ENCODE data around the gene TGFBR3L.
"Not testable (repeated sequence)": the region's sequence is repeated elsewhere in the genome, so short reads cannot be mapped to it uniquely, and the experiment has no call there.

Gene TGFBR3L

DNA sequence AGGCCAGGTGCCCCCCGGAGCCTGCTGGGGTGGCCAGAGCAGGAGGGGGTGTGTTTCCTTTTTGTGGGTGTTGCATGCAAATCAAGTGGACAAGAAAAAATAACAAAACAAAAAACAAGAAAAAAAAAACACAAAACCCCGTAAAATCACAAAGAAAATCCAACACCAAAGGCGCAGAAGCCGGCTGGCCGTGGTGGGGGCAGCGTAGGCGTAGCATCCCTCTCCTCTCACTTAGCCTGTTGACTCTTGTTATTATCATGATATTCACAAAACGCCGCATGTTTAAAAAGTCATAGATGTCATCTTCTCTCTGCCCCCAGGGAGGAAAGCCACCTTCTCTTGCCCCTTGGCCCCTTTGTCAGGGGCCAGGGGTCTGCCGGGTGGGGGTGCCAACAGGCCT is 978 bp upstream of the TGFBR3L start:
- Histone ChIP-seq H3K4me1 (ENCODE audit: control insufficient read depth, insufficient read depth, low read length) (peaks cover 6% of the 10 kb centered on the region; the same call in 1 of the 2 replicates), H3K4me3 (ENCODE audit: low read depth, low read length) (no peak overlapping the region), H3K27ac (ENCODE audit: low read depth, low read length) (no peak overlapping the region), H3K36me3 (ENCODE audit: control insufficient read depth, insufficient read depth, low read length) (peaks cover 32% of the 10 kb centered on the region), H3K9me3 (ENCODE audit: control insufficient read depth, insufficient read depth, low read depth, low read length) (no peaks in the 10 kb centered on the region), H3K27me3 (ENCODE audit: control insufficient read depth, insufficient read depth, low read length) (peaks cover 43% of the 10 kb centered on the region), H3K9ac (ENCODE audit: low read length) (no peak overlapping the region)

DNA sequence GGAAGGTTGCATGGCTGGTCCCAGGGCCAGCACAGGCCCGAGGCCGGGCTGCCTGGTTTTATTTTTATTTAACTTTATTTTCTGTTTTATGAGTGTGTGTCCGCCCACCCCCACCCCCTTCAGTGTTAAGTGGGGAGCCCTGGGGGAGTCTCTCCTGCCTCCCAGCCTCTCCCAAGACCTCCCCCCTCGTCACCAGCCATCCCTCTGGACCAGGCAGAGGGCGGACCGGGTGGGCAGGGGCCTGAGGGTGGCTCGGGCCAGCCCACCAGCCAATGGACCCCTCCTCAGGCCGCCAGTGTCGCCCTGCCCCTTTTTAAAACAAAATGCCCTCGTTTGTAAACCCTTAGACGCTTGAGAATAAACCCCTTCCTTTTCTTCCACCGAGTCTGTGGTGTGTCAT is 531 bp upstream of the TGFBR3L start:
- no peaks in the 10 kb centered on the region for H3K9me3 ChIP-seq (ENCODE audit: control insufficient read depth, insufficient read depth, low read depth, low read length)
- H3K27ac ChIP-seq (ENCODE audit: low read depth, low read length): no peak overlapping the region
- no peak overlapping the region for H3K4me3 ChIP-seq (ENCODE audit: low read depth, low read length)
- peaks cover 47% of the 10 kb centered on the region for H3K27me3 ChIP-seq (ENCODE audit: control insufficient read depth, insufficient read depth, low read length)
- peaks cover 31% of the 10 kb centered on the region for H3K36me3 ChIP-seq (ENCODE audit: control insufficient read depth, insufficient read depth, low read length)
- H3K9ac ChIP-seq (ENCODE audit: low read length): no peak overlapping the region
- peaks cover 6% of the 10 kb centered on the region; the same call in 1 of the 2 replicates for H3K4me1 ChIP-seq (ENCODE audit: control insufficient read depth, insufficient read depth, low read length)

DNA sequence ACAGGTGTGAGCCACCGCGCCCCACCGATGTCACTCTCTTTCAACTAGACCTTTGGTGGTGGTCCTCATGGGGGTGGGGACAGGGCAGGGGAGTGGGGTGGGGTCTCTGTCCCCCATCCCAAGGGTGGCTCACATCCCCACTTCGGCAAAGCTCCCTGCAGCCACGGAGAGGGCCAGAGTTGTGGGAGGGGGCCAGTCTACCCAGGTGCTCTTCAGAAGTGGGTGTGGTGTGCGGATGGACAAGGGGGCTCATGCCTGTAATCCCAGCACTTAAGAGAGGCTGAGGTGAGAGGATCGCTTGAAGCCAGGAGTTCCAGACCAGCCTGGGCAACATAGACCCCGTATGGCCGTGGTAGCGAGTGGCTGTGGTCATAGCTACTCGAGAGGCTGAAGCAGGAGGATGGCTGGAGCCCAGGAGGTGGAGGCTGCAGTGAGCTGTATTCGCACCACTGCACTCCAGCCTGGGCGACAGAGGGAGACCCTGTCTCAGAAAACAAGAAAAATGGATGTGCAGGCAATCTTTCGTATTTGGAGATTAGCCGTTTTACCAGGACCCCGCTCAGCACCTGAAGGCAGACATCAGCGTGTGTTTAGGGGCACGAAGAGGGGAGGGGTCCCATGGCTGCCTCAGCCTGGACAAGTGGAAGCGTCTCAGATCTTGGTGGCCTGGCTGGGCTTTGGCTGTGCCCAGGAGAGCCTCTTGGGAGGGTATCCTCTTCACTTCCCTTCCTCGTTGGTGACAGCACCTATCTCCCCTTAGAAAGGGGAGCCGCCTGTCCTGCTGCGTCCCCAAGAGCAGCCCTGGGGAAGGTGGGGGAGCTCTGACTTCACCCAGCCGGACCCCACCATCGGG is 846 bp downstream of the TGFBR3L start:
- Histone ChIP-seq H3K4me3 (ENCODE audit: low read depth, low read length) (peak overlapping the region; percentile 65), H3K36me3 (ENCODE audit: control insufficient read depth, insufficient read depth, low read length) (peaks cover 20% of the 10 kb centered on the region), H3K4me1 (ENCODE audit: control insufficient read depth, insufficient read depth, low read length) (peaks cover 10% of the 10 kb centered on the region; the same call in 1 of the 2 replicates), H3K9ac (ENCODE audit: low read length) (no peak overlapping the region), H3K27me3 (ENCODE audit: control insufficient read depth, insufficient read depth, low read length) (peaks cover 48% of the 10 kb centered on the region), H3K9me3 (ENCODE audit: control insufficient read depth, insufficient read depth, low read depth, low read length) (no peaks in the 10 kb centered on the region), H3K27ac (ENCODE audit: low read depth, low read length) (no peak overlapping the region)

DNA sequence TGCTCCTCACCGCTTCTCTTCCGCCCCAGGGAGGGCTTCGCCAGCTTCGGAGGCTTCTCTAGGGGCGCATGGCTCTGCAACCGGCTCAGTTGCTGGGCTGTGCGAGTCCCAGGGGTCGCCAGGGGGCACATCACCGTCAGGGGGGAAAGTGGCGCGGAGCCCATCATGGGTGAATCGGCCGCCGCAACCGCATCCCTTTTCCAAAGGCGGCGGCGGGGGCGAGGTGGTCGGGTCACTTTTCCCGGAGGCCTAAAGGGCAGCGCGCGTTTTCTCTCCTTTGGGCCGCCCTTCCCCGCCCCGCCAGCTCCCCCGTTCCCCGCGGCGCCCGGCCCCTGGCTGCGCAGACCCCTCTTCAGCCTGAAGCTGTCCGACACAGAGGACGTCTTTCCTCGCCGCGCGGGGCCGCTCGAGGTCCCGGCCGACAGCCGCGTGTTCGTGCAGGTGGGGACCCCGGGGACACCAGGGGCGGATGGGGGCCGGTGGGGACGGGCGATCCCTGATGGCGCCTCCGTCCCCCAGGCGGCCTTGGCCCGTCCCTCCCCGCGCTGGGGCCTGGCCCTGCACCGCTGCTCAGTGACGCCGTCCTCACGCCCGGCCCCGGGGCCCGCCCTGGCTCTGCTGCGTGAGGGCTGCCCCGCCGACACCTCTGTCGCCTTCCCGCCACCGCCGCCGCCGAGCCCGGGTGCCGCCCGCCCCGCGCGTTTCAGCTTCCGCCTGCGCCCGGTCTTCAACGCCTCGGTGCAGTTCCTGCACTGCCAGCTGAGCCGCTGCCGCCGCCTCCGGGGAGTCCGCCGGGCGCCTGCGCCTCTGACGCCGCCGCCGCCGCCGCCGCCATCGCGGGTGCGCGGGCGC is 1.7 kb downstream of the TGFBR3L start:
- H3K4me1 ChIP-seq (ENCODE audit: control insufficient read depth, insufficient read depth, low read length): peaks cover 15% of the 10 kb centered on the region; the same call in 1 of the 2 replicates
- peaks cover 12% of the 10 kb centered on the region for H3K36me3 ChIP-seq (ENCODE audit: control insufficient read depth, insufficient read depth, low read length)
- H3K27ac ChIP-seq (ENCODE audit: low read depth, low read length): no peak overlapping the region
- peak overlapping the region; percentile 65 for H3K4me3 ChIP-seq (ENCODE audit: low read depth, low read length)
- H3K9ac ChIP-seq (ENCODE audit: low read length): no peak overlapping the region
- no peaks in the 10 kb centered on the region for H3K9me3 ChIP-seq (ENCODE audit: control insufficient read depth, insufficient read depth, low read depth, low read length)
- peaks cover 48% of the 10 kb centered on the region for H3K27me3 ChIP-seq (ENCODE audit: control insufficient read depth, insufficient read depth, low read length)

DNA sequence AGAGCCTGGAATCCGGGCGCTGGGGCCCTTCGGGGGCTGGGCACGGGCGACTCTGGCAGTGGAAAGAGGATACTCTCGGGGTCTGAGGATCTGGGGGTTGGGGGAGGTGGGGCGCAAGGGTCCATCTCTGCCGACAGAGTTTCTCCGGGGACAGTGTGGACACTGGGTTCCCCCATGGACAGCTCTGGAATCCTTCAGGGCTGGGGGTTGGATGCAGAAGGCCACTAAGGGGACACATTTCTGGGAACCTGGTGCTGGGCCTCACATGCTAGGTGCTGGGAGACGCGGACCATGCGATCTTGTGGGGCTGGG is 2.3 kb downstream of the TGFBR3L start:
- Histone ChIP-seq H3K27ac (ENCODE audit: low read depth, low read length) (no peak overlapping the region), H3K9ac (ENCODE audit: low read length) (no peak overlapping the region), H3K27me3 (ENCODE audit: control insufficient read depth, insufficient read depth, low read length) (peaks cover 48% of the 10 kb centered on the region), H3K9me3 (ENCODE audit: control insufficient read depth, insufficient read depth, low read depth, low read length) (no peaks in the 10 kb centered on the region), H3K4me1 (ENCODE audit: control insufficient read depth, insufficient read depth, low read length) (peaks cover 16% of the 10 kb centered on the region; the same call in 1 of the 2 replicates), H3K36me3 (ENCODE audit: control insufficient read depth, insufficient read depth, low read length) (peaks cover 8% of the 10 kb centered on the region), H3K4me3 (ENCODE audit: low read depth, low read length) (peak overlapping the region; percentile 65)

DNA sequence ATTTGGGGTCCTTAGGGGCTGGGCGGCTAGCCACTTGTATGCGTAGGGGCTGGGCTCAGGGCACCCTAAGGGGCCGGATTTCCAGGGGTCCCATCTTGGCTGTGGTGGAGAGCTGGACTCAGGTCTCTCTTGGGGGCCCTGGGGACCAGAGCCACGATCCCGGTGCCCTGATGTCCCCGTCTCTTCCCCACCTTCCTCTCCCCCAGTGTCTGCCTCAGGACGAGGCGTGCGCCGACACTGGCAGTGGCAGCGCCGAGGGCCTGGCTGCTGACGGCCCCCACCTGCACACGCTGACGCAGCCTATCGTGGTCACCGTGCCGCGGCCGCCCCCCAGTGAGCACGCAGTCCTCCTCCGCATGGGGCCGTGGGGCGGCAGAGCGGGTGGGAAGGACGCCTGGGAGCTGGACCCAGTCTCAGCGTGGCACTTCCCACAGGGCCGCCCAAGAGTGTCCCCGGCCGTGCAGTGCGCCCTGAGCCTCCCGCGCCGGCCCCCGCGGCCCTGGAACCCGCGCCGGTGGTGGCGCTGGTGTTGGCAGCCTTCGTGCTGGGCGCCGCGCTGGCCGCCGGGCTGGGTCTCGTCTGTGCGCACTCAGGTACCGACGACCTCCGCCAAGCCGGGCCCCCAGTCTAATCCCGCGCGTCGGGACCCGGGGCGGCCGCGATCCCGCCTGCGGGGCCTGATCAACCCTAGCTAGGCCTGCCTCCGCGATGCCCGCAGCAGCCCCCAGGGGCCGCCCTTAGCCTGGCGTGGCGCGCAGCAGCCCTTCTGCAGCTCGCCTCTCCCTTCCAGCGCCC is 2.8 kb downstream of the TGFBR3L start:
- no peaks in the 10 kb centered on the region for H3K9me3 ChIP-seq (ENCODE audit: control insufficient read depth, insufficient read depth, low read depth, low read length)
- peaks cover 16% of the 10 kb centered on the region; the same call in 1 of the 2 replicates for H3K4me1 ChIP-seq (ENCODE audit: control insufficient read depth, insufficient read depth, low read length)
- peak overlapping the region; percentile 12 for H3K9ac ChIP-seq (ENCODE audit: low read length)
- peaks cover 48% of the 10 kb centered on the region for H3K27me3 ChIP-seq (ENCODE audit: control insufficient read depth, insufficient read depth, low read length)
- peaks cover 8% of the 10 kb centered on the region for H3K36me3 ChIP-seq (ENCODE audit: control insufficient read depth, insufficient read depth, low read length)
- peak overlapping the region; percentile 65 for H3K4me3 ChIP-seq (ENCODE audit: low read depth, low read length)
- no peak overlapping the region for H3K27ac ChIP-seq (ENCODE audit: low read depth, low read length)

DNA sequence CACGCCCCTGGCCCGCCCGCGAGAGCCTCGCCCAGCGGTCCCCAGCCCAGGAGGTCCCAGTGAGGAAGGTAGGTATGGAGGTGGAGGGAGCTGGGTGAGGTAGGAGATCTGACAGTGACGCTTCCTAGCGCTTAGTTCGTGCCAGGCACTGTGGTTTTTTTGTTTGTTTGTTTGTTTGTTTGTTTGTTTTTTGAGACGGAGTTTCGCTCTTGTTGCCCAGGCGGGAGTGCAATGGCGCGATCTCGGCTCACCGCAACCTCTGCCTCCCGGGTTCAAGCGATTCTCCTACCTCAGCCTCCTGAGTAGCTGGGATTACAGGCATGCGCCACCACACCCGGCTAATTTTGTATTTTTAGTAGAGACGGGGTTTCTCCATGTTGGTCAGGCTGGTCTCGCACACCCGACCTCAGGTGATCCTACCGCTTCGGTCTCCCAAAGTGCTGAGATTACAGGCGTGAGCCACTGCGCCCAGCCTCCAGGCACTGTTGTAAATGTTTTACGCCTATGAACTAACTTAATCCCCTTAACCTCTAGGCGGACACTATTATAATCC is 3.5 kb downstream of the TGFBR3L start:
- not testable (repeated sequence) for H3K9ac ChIP-seq (ENCODE audit: low read length); H3K9me3 ChIP-seq (ENCODE audit: control insufficient read depth, insufficient read depth, low read depth, low read length); H3K27ac ChIP-seq (ENCODE audit: low read depth, low read length); H3K36me3 ChIP-seq (ENCODE audit: control insufficient read depth, insufficient read depth, low read length)
- H3K4me3 ChIP-seq (ENCODE audit: low read depth, low read length): peak overlapping the region; percentile 65
- peaks cover 16% of the 10 kb centered on the region; the same call in 1 of the 2 replicates for H3K4me1 ChIP-seq (ENCODE audit: control insufficient read depth, insufficient read depth, low read length)
- peaks cover 48% of the 10 kb centered on the region for H3K27me3 ChIP-seq (ENCODE audit: control insufficient read depth, insufficient read depth, low read length)

DNA sequence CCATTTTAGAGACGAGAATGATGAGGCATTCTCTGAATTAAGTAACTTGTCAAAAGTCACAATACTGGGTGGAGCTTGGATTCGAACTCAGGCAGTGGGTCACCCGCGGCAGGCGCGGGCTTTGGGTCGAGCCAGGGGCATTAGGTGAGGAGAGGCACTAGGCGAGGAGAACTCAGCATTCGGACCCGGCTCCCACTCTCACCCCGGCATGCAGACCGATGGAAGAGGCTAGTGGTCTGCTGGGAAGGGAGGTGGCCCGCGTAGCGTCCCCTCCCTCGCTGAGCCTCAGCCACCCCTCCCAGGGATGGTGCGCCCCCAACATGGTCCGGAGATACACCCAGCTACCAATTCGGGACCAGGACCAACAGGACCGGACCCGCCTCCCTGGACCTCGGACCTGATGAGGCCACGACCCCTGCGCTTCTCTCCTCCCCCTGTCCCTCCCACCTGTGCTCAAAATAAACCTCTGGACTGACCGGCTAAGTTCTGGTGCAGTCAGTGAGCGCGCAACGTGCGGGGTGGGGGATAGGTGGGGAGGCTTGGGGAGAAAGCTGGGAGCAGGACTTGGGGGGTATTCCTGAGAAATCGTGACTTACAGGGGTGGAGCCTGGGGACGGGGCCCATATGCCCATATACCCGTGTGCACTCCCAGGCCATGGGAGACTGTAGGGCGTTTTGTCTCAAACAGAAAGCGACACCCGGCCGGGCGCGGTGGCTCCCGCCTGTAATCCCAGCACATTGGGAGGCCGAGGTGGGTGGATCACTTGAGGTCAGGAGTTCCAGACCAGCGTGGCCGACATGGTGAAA is 4.2 kb downstream of the TGFBR3L start:
- Histone ChIP-seq H3K27me3 (ENCODE audit: control insufficient read depth, insufficient read depth, low read length) (peaks cover 48% of the 10 kb centered on the region), H3K9ac (ENCODE audit: low read length) (no peak overlapping the region), H3K27ac (ENCODE audit: low read depth, low read length) (no peak overlapping the region), H3K36me3 (ENCODE audit: control insufficient read depth, insufficient read depth, low read length) (peaks cover 5% of the 10 kb centered on the region), H3K4me1 (ENCODE audit: control insufficient read depth, insufficient read depth, low read length) (peaks cover 16% of the 10 kb centered on the region; the same call in 1 of the 2 replicates), H3K9me3 (ENCODE audit: control insufficient read depth, insufficient read depth, low read depth, low read length) (no peaks in the 10 kb centered on the region), H3K4me3 (ENCODE audit: low read depth, low read length) (peak overlapping the region; percentile 65; the same call in 1 of the 2 replicates)

DNA sequence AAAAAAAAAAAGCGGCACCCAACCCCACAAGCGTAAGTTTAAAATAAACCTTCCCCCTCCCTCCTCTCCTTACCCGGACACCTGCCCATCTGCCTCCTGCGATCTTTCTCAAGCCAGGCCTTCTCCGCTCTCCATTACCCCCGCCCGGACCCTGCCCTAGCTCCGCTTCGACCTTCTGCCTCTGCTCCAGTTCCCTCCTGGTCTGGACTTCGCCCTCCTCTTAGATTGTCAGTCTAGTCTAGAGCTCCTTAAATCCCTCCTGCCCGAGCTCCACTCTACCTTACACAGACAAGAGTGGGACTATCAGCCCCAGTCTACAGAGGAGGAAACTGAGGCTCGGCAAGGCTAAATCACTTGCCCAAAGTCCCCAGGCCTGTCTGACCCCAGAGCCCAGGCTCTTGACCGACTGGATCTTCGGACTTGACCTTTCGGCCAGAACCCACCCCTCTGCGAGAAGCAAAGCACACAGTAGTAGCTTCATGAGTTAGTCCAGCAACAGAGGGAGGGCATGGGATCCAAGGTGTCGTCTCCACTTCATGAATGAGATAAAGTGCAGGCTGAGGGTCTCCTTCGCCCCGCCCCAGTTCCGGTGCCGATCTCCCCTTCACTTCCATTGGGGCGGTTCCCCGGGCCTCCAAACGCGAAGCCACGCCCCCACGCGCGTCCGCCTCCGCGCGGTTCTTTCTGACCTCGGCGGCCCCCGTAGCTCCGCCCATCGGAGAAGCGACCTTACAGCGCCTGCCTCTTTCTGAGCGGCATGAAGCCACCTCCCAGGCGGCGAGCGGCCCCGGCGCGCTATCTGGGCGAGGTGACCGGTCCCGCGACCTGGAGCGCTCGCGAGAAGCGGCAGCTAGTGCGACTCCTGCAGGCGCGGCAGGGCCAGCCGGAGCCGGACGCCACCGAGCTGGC is 5.2 kb downstream of the TGFBR3L start, which contains the start of gene SNAPC2:
Gene SNAPC2, plus strand, starts transcription at position 729 of the 909 bp plus-strand sequence. Its CDS starts 29 bp downstream, at position 758.
- peaks cover 42% of the 10 kb centered on the region for H3K27me3 ChIP-seq (ENCODE audit: control insufficient read depth, insufficient read depth, low read length)
- H3K36me3 ChIP-seq (ENCODE audit: control insufficient read depth, insufficient read depth, low read length): peaks cover 5% of the 10 kb centered on the region
- peak within 1 kb of the TSS; percentile 59 for H3K9ac ChIP-seq (ENCODE audit: low read length)
- peaks cover 19% of the 10 kb centered on the region; the same call in 1 of the 2 replicates for H3K4me1 ChIP-seq (ENCODE audit: control insufficient read depth, insufficient read depth, low read length)
- no peaks in the 10 kb centered on the region for H3K9me3 ChIP-seq (ENCODE audit: control insufficient read depth, insufficient read depth, low read depth, low read length)
- no peak within 1 kb of the TSS for H3K27ac ChIP-seq (ENCODE audit: low read depth, low read length)
- H3K4me3 ChIP-seq (ENCODE audit: low read depth, low read length): peak within 1 kb of the TSS; percentile 88
